H1 (cell line): Measurements from ENCODE around the gene PRKD1. TPM values are rescaled to one million over a fixed set of nuclear protein-coding genes. Genes with fewer than 3 reads are reported as not detected.

Source experiments
- CTCF ChIA-PET: fragments of 300-600 bp; sonication (Branson Sonifier 250); formaldehyde crosslinking; loops from one replicate; lab custom pipeline; 2021; ENCODE audit not compliant: partially characterized antibody; lab: Charles Lee
- POLR2A ChIA-PET: fragments of 300-600 bp; sonication (Branson Sonifier 250); formaldehyde crosslinking; loops from one replicate; lab custom pipeline; 2021; ENCODE audit warnings: inconsistent platforms; ENCODE audit not compliant: partially characterized antibody; lab: Charles Lee
- DNase-seq, 2 experiments: peaks; one replicate each; pipeline versions ENCODE4 v3.0.0 to v3.0.0-alpha.2; 2010 to 2022; ENCODE audit warnings: low spot score in 2 of 2, low read depth in 1 of 2, mixed read lengths in 1 of 2
- FAIRE-seq: peaks from 2 replicates; lab custom pipeline; 2011; peaks lifted over from hg19 to GRCh38; lab: Jason Lieb, UNC
- H2AFZ ChIP-seq: 2 replicates; pipeline ENCODE4 v1.8.1; 2012; ENCODE audit warnings: low read length, inconsistent platforms
- H2AK5ac ChIP-seq: 2 replicates; pipeline ENCODE4 v1.6.1; 2013; ENCODE audit warnings: low read depth, low read length
- H2BK120ac ChIP-seq: replicated peaks from 2 replicates; pipeline ENCODE3; 2013; ENCODE audit warnings: low read depth, low read length, inconsistent platforms
- H2BK12ac ChIP-seq: 2 replicates; pipeline ENCODE4 v1.6.1; 2013; ENCODE audit warnings: low read depth, low read length
- H2BK15ac ChIP-seq: 2 replicates; pipeline ENCODE4 v1.6.1; 2013; ENCODE audit warnings: low read length
- H2BK20ac ChIP-seq: 2 replicates; pipeline ENCODE4 v1.6.1; 2013; ENCODE audit warnings: low read length
- H2BK5ac ChIP-seq: 2 replicates; pipeline ENCODE4 v1.6.1; 2013; ENCODE audit warnings: low read depth, low read length
- H3K14ac ChIP-seq: 2 replicates; pipeline ENCODE4 v1.6.1; 2013; ENCODE audit warnings: inconsistent platforms; ENCODE audit not compliant: insufficient read length
- H3K18ac ChIP-seq: 2 replicates; pipeline ENCODE4 v1.6.1; 2013; ENCODE audit warnings: low read length; ENCODE audit errors: extremely low read depth
- H3K23ac ChIP-seq: 2 replicates; pipeline ENCODE4 v1.6.1; 2013; ENCODE audit warnings: inconsistent platforms; ENCODE audit not compliant: insufficient read length
- H3K23me2 ChIP-seq: 2 replicates; pipeline ENCODE4 v1.6.1; 2013; ENCODE audit warnings: low read depth, low read length
- H3K27ac ChIP-seq: 2 replicates; pipeline ENCODE4 v1.6.1; 2011; ENCODE audit warnings: low read depth, low read length, inconsistent platforms
- H3K27me3 ChIP-seq, 4 experiments: replicated peaks in 1 of 4; 1 replicate in 1 of 4; 2 replicates in 3 of 4; pipeline versions ENCODE4 v1.6.1 to v1.8.1; 2011 to 2013; ENCODE audit warnings: low read length in 3 of 4, mild to moderate bottlenecking in 3 of 4, inconsistent platforms in 2 of 4, mixed read lengths in 2 of 4, moderate library complexity in 1 of 4; ENCODE audit not compliant: control insufficient read depth in 3 of 4, insufficient read depth in 3 of 4; ENCODE audit errors: extremely low read depth in 1 of 4
- H3K36me3 ChIP-seq, 4 experiments: 2 replicates each; pipeline versions ENCODE4 v1.6.1 to v1.8.1; 2011 to 2013; ENCODE audit warnings: mild to moderate bottlenecking in 4 of 4, low read length in 3 of 4, moderate library complexity in 2 of 4, control low read depth in 1 of 4, inconsistent platforms in 1 of 4; ENCODE audit not compliant: insufficient read depth in 4 of 4, control insufficient read depth in 2 of 4
- H3K4ac ChIP-seq: replicated peaks from 2 replicates; pipeline ENCODE3; 2013; ENCODE audit warnings: low read length, low read depth, mixed read lengths, inconsistent platforms; ENCODE audit not compliant: insufficient read length
- H3K4me1 ChIP-seq, 4 experiments: replicated peaks in 1 of 4; 1 replicate in 1 of 4; 2 replicates in 3 of 4; pipeline versions ENCODE4 v1.6.1 to v1.8.1; 2011 to 2013; ENCODE audit warnings: low read length in 3 of 4, inconsistent platforms in 2 of 4, mixed read lengths in 1 of 4; ENCODE audit not compliant: insufficient read depth in 4 of 4, control insufficient read depth in 3 of 4
- H3K4me2 ChIP-seq, 2 experiments: 2 replicates each; pipeline versions ENCODE4 v1.6.1 to v1.8.1; 2011 to 2013; ENCODE audit warnings: low read depth in 2 of 2, low read length in 2 of 2, control low read depth in 1 of 2, inconsistent platforms in 1 of 2, mild to moderate bottlenecking in 1 of 2; ENCODE audit not compliant: insufficient read depth in 1 of 2
- H3K4me3 ChIP-seq, 4 experiments: fragments of 200-600, 300-600 bp in 1 of 4; sonication (generic), shearing (Covaris generic), sonication (Bioruptor Twin) in 1 of 4; 2 replicates each; pipeline versions ENCODE4 v1.5.1 to v1.8.1; 2011 to 2016; ENCODE audit warnings: low read length in 4 of 4, low read depth in 3 of 4, control low read depth in 2 of 4, inconsistent platforms in 2 of 4, mild to moderate bottlenecking in 2 of 4, mixed read lengths in 1 of 4, moderate library complexity in 1 of 4; ENCODE audit not compliant: insufficient read depth in 2 of 4; ENCODE audit errors: extremely low read depth in 1 of 4
- H3K56ac ChIP-seq: replicated peaks from 2 replicates; pipeline ENCODE3; 2013; ENCODE audit warnings: low read depth, mild to moderate bottlenecking, mixed read lengths, low read length, inconsistent platforms; ENCODE audit not compliant: insufficient read length
- H3K79me1 ChIP-seq: 2 replicates; pipeline ENCODE4 v1.6.1; 2013; ENCODE audit warnings: low read depth, low read length, control low read depth
- H3K79me2 ChIP-seq, 2 experiments: 2 replicates each; pipeline versions ENCODE4 v1.6.1 to v1.8.1; 2012 to 2013; ENCODE audit warnings: low read length in 2 of 2, mild to moderate bottlenecking in 2 of 2, inconsistent platforms in 1 of 2; ENCODE audit not compliant: insufficient read depth in 2 of 2, control insufficient read depth in 1 of 2
- H3K9ac ChIP-seq, 4 experiments: replicated peaks in 1 of 4; 1 replicate in 1 of 4; 2 replicates in 3 of 4; pipeline versions ENCODE4 v1.6.1 to v1.8.1; 2011 to 2013; ENCODE audit warnings: low read depth in 3 of 4, low read length in 3 of 4, control low read depth in 2 of 4, mild to moderate bottlenecking in 2 of 4, moderate library complexity in 2 of 4, inconsistent platforms in 1 of 4; ENCODE audit errors: extremely low read depth in 1 of 4
- H3K9me3 ChIP-seq, 2 experiments: 2 replicates each; pipeline versions ENCODE4 v1.6.1 to v1.8.1; 2012 to 2013; ENCODE audit warnings: mild to moderate bottlenecking in 2 of 2, moderate library complexity in 2 of 2, control low read depth in 1 of 2, inconsistent platforms in 1 of 2, low read depth in 1 of 2, low read length in 1 of 2, mixed read lengths in 1 of 2; ENCODE audit not compliant: insufficient read depth in 2 of 2
- H4K20me1 ChIP-seq, 2 experiments: replicated peaks in 1 of 2; 2 replicates each; pipeline versions ENCODE3 to v1.8.1; 2011 to 2013; ENCODE audit warnings: inconsistent platforms in 2 of 2, low read length in 2 of 2, mild to moderate bottlenecking in 1 of 2; ENCODE audit not compliant: insufficient read depth in 2 of 2, control insufficient read depth in 1 of 2
- H4K5ac ChIP-seq: 2 replicates; pipeline ENCODE4 v1.6.1; 2013; ENCODE audit warnings: low read length, low read depth, mixed read lengths, inconsistent platforms; ENCODE audit not compliant: insufficient read length
- H4K8ac ChIP-seq: 2 replicates; pipeline ENCODE4 v1.8.0; 2013; ENCODE audit warnings: mild to moderate bottlenecking, moderate library complexity, low read length, inconsistent platforms; ENCODE audit not compliant: insufficient read depth; ENCODE audit errors: extremely low read depth
- H4K91ac ChIP-seq: replicated peaks from 2 replicates; pipeline ENCODE3; 2013; ENCODE audit warnings: low read length, mixed read lengths, inconsistent platforms; ENCODE audit not compliant: insufficient read length
- ASH2L ChIP-seq: fragments of 200-600, 300-600 bp; sonication (generic); IDR thresholded peaks from one replicate; pipeline ENCODE4 v1.7.1; 2017; ENCODE audit warnings: low read length
- CBX5 ChIP-seq: fragments of 300-800, 300-1000 bp; sonication (generic); IDR thresholded peaks from 2 replicates; pipeline ENCODE4 v1.7.1; 2016; ENCODE audit warnings: antibody characterized with exemption, low read length, low read depth
- KDM1A ChIP-seq: fragments of 200-600, 300-600 bp; sonication (generic); IDR thresholded peaks from 2 replicates; pipeline ENCODE4 v1.7.1; 2016; ENCODE audit warnings: mild to moderate bottlenecking, low read length, borderline replicate concordance
- KDM4A ChIP-seq: IDR thresholded peaks from one replicate; pipeline ENCODE4 v1.7.1; 2012; ENCODE audit warnings: low read depth, mild to moderate bottlenecking, moderate library complexity, low read length, inconsistent platforms; ENCODE audit not compliant: severe bottlenecking
- POLR2AphosphoS5 ChIP-seq: IDR thresholded peaks from 2 replicates; pipeline ENCODE4 v1.6.1; 2011; ENCODE audit warnings: low read depth, low read length
- TCF12 ChIP-seq: IDR thresholded peaks from 2 replicates; pipeline ENCODE4 v1.6.1; 2011; ENCODE audit warnings: low read depth, mild to moderate bottlenecking, low read length
- ZNF274 ChIP-seq: IDR thresholded peaks from 2 replicates; pipeline ENCODE4 v1.7.0; 2012; ENCODE audit warnings: low read length, borderline replicate concordance; ENCODE audit errors: extremely low read depth
- WGBS, 2 experiments: shearing (Covaris generic) in 1 of 2; methylation state at CpG; one replicate each; pipeline versions ENCODE4 v1.1.6 to v1.1.7; 2013 to 2015; ENCODE audit warnings: low lambda C conversion rate in 2 of 2, mixed read lengths in 2 of 2, inconsistent platforms in 1 of 2, low coverage in 1 of 2, missing lambda C conversion rate in 1 of 2; ENCODE audit not compliant: insufficient replicate concordance in 2 of 2, insufficient coverage in 1 of 2, insufficient read length in 1 of 2; ENCODE audit errors: extremely low coverage in 1 of 2, missing lambda C conversion rate in 1 of 2; 5-methylcytosine and 5-hydroxymethylcytosine counted together
- polyA plus RNA-seq, 7 experiments: library from polyadenylated mRNA; depleted of rRNA in 3 of 7; stranded (reverse) in 5 of 7; unstranded in 2 of 7; fragments of >200 nt in 5 of 7; fragments of 200-250 nt in 2 of 7; gene quantifications; 1 replicate in 5 of 7; 2 replicates in 1 of 7; 4 replicates in 1 of 7; pipeline versions ENCODE4 v1.2.1 to v1.2.3, GENCODE V29; 2011 to 2013; ENCODE audit warnings: missing spikeins in 2 of 7, mixed read lengths in 2 of 7
- total RNA-seq: library from RNA; stranded (reverse); fragmentation: NEBNext Ultra II Directional; extraction: Animal tissue kit (Norgen Biotek cat#: 25700); gene quantifications from 2 replicates; pipeline ENCODE4 v1.2.1, GENCODE V29; 2021
- TF ChIP-seq, protein P1 (sequence below): IDR thresholded peaks from 2 replicates; pipeline ENCODE4 v1.6.1; 2011; ENCODE audit warnings: low read length, improper control_type of control experiment
- TF ChIP-seq, protein P2 (sequence below): IDR thresholded peaks from 2 replicates; pipeline ENCODE4 v1.6.1; 2012; ENCODE audit warnings: inconsistent platforms

Gene PRKD1
- total and polyA plus RNA-seq, 2 of the 8 experiments (the other 6 are each of a cell fraction or from before 2014, with no cell fraction given) = 3.6 to 6.8 TPM

DNA sequence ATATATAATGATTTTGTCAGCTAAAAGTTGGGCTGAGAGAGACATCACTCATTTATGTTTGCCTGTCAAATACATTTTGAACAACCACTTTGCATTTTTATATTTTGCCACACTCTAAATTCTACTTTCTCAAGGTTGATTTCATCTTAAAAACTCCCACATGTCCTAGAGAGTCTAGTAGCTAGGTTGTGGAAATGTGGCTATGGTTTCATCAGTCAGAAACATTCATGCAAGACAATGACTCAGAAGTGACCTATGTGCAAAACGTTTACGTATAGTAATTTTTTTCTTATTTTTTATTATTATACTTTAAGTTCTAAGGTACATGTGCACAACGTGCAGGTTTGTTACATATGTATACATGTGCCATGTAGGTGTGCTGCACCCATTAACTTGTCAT, 27.4 kb upstream of the PRKD1 start:
- TF ChIP-seq, protein P1, sequence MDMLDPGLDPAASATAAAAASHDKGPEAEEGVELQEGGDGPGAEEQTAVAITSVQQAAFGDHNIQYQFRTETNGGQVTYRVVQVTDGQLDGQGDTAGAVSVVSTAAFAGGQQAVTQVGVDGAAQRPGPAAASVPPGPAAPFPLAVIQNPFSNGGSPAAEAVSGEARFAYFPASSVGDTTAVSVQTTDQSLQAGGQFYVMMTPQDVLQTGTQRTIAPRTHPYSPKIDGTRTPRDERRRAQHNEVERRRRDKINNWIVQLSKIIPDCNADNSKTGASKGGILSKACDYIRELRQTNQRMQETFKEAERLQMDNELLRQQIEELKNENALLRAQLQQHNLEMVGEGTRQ = no peak
- TF ChIP-seq POLR2AphosphoS5 (no peak), ASH2L (no peak), ZNF274 (no peak), KDM1A (no peak), CBX5 (no peak), KDM4A (no peak), TCF12 (no peak)
- TF ChIP-seq, protein P2, sequence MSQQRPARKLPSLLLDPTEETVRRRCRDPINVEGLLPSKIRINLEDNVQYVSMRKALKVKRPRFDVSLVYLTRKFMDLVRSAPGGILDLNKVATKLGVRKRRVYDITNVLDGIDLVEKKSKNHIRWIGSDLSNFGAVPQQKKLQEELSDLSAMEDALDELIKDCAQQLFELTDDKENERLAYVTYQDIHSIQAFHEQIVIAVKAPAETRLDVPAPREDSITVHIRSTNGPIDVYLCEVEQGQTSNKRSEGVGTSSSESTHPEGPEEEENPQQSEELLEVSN = no peak
- CTCF ChIA-PET = no interaction called here

More for the DNA sequence above, 27.4 kb upstream of the PRKD1 start:
- Histone ChIP-seq H2AK5ac (no peak overlapping the region), H3K56ac (no peak overlapping the region), H3K4me3 (no peak overlapping the region), H2BK5ac (no peak overlapping the region), H2BK12ac (no peak overlapping the region), H2BK20ac (no peak overlapping the region), H4K20me1 (no peaks in the 10 kb centered on the region), H3K27me3 (no peaks in the 10 kb centered on the region), H4K8ac (no peak overlapping the region), H2BK120ac (no peak overlapping the region), H3K36me3 (no peaks in the 10 kb centered on the region), H3K18ac (no peak overlapping the region), H2AFZ (no peak overlapping the region), H3K23ac (no peak overlapping the region), H3K79me2 (no peaks in the 10 kb centered on the region), H3K4ac (no peak overlapping the region), H4K91ac (no peak overlapping the region), H4K5ac (no peak overlapping the region), H3K27ac (no peak overlapping the region), H3K79me1 (no peaks in the 10 kb centered on the region), H3K4me1 (no peaks in the 10 kb centered on the region), H3K9ac (no peak overlapping the region), H3K4me2 (no peak overlapping the region), H3K9me3 (no peaks in the 10 kb centered on the region), H3K23me2 (no peaks in the 10 kb centered on the region), H3K14ac (no peak overlapping the region), H2BK15ac (no peak overlapping the region)
- POLR2A ChIA-PET = no interaction called here
- FAIRE-seq = no peak
- WGBS, 2 experiments = 76% methylated on average over 3 of the region's 3 CpGs; no CpG with 5 or more reads in 1 of the 2 experiments
- no peak for DNase-seq
